Activated CD8-positive, alpha-beta T cell treated with anti-CD3 and anti-CD28 coated beads for 36 hours (primary cell): Measurements from ENCODE around the gene CYLD. TPM values are rescaled to one million over a fixed set of nuclear protein-coding genes. Genes with fewer than 3 reads are reported as not detected.

Experiments
- ATAC-seq: fragments of 200-7000 bp; cut with Tn5 transposase; one replicate; pipeline ENCODE4 v1.10.0; 2021; ENCODE audit warnings: mild to moderate bottlenecking, moderate library complexity
- CTCF ChIA-PET: fragments of 350-600 bp; sonication (Branson Sonifier 250); formaldehyde crosslinking; loops from one replicate; lab custom pipeline; 2021; ENCODE audit warnings: antibody characterized with exemption; lab: Charles Lee
- POLR2A ChIA-PET: fragments of 350-600 bp; sonication (Branson Sonifier 250); formaldehyde crosslinking; loops from one replicate; lab custom pipeline; 2021; ENCODE audit warnings: antibody characterized with exemption; lab: Charles Lee
- DNase-seq: peaks from one replicate; pipeline ENCODE4 v3.0.0-alpha.2; 2020
- H3K27ac Mint-ChIP-seq: one replicate; pipeline ENCODE4 v1.8.0; 2021; ENCODE audit warnings: mild to moderate bottlenecking, mixed read lengths
- H3K27me3 Mint-ChIP-seq: one replicate; pipeline ENCODE4 v1.8.0; 2021; ENCODE audit warnings: mixed read lengths
- H3K36me3 Mint-ChIP-seq: one replicate; pipeline ENCODE4 v1.8.0; 2021; ENCODE audit warnings: low read depth, mixed read lengths
- H3K4me1 Mint-ChIP-seq: one replicate; pipeline ENCODE4 v1.8.0; 2021; ENCODE audit warnings: low read depth, mixed read lengths
- H3K4me3 Mint-ChIP-seq: one replicate; pipeline ENCODE4 v1.8.0; 2021; ENCODE audit warnings: mild to moderate bottlenecking, moderate library complexity, mixed read lengths
- H3K9me3 Mint-ChIP-seq: one replicate; pipeline ENCODE4 v1.8.0; 2021; ENCODE audit warnings: mixed read lengths
- CTCF ChIP-seq: fragments of 200-600 bp; IDR thresholded peaks from one replicate; pipeline ENCODE4 v1.8.0; 2022; ENCODE audit warnings: antibody characterized with exemption, mild to moderate bottlenecking
- intact Hi-C: fragments of 100-400 bp; cut with micrococcal nuclease; formaldehyde crosslinking; loops from one replicate; pipeline ENCODE4 v1.10.0; 2022
- total RNA-seq, 2 experiments: library from RNA; stranded (reverse); gene quantifications; one replicate each; pipeline ENCODE4 v1.2.3, GENCODE V29; 2021

Gene CYLD
- total RNA-seq, 2 experiments from 2014 or later = 86.4 to 94.4 TPM

- Mint-ChIP-seq H3K36me3 (peaks cover 57% of the 10 kb centered on the region), H3K4me1 (peaks cover 28% of the 10 kb centered on the region), H3K4me3 (no peak overlapping the region), H3K9me3 (peaks cover 9% of the 10 kb centered on the region), H3K27ac (no peak overlapping the region), H3K27me3 (no peaks in the 10 kb centered on the region)
- ATAC-seq (no peak), DNase-seq (no peak)
- ChIA-PET CTCF (interaction anchor here (1.2 to 10.3 kb wide), 2 partner anchors 8 to 15 kb away, joined by 3 to 60 read pairs; no protein-coding TSS in a partner anchor), POLR2A (no interaction called here)
- intact Hi-C loops = no loop called here
- no peak for TF ChIP-seq CTCF
Observed at GRCh38 chr16:50789757-50790156, 47.9 kb downstream of the CYLD start.

GRCh38 chr16:50791522-50791921, 49.6 kb downstream of the CYLD start:
- Mint-ChIP-seq H3K36me3 (peaks cover 56% of the 10 kb centered on the region), H3K4me3 (no peak overlapping the region), H3K9me3 (peaks cover 9% of the 10 kb centered on the region), H3K27ac (no peak overlapping the region), H3K27me3 (no peaks in the 10 kb centered on the region), H3K4me1 (peaks cover 21% of the 10 kb centered on the region)
- no peak for TF ChIP-seq CTCF
- ATAC-seq (no peak), DNase-seq (no peak)
- ChIA-PET CTCF (interaction anchor here (10.3 kb wide), 1 partner anchor 13 kb away, joined by 60 read pairs; no protein-coding TSS in a partner anchor), POLR2A (interaction anchor here (1.2 kb wide), 1 partner anchor 10 kb away, joined by 3 read pairs; no protein-coding TSS in a partner anchor)
- intact Hi-C loops = no loop called here

- POLR2A ChIA-PET = interaction anchor here (1.1 kb wide), 1 partner anchor 13 kb away, joined by 3 read pairs; no protein-coding TSS in a partner anchor
- DNase-seq (no peak), ATAC-seq (no peak)
- Mint-ChIP-seq H3K9me3 (no peaks in the 10 kb centered on the region), H3K27ac (peak overlapping the region; percentile 44), H3K27me3 (no peaks in the 10 kb centered on the region), H3K4me1 (peaks cover 6% of the 10 kb centered on the region), H3K4me3 (no peak overlapping the region), H3K36me3 (peaks cover 40% of the 10 kb centered on the region)
- CTCF ChIA-PET = interaction anchor here (0.7 to 3.1 kb wide), 6 partner anchors 8 to 132 kb away, joined by 3 to 39 read pairs (median 7); no protein-coding TSS in a partner anchor
- no peak for TF ChIP-seq CTCF
- intact Hi-C loops = no loop called here
Observed at GRCh38 chr16:50796829-50797228, 54.9 kb downstream of the CYLD start.

- peaks cover 4% of the 10 kb centered on the region for H3K4me1 Mint-ChIP-seq
Observed at GRCh38 chr16:50797456-50797855, 55.6 kb downstream of the CYLD start.

More at GRCh38 chr16:50797456-50797855, 55.6 kb downstream of the CYLD start:
- no peak for DNase-seq
- no peaks in the 10 kb centered on the region for H3K9me3 Mint-ChIP-seq
- ATAC-seq = no peak
- no peak for TF ChIP-seq CTCF
- intact Hi-C loops = no loop called here
- no peak overlapping the region for H3K27ac Mint-ChIP-seq
- CTCF ChIA-PET = interaction anchor here (1.1 to 3.1 kb wide), 4 partner anchors 9 to 131 kb away, joined by 4 to 39 read pairs (median 7); no protein-coding TSS in a partner anchor
- peaks cover 40% of the 10 kb centered on the region for H3K36me3 Mint-ChIP-seq
- H3K27me3 Mint-ChIP-seq = no peaks in the 10 kb centered on the region
- POLR2A ChIA-PET = interaction anchor here (1.1 kb wide), 1 partner anchor 14 kb away, joined by 3 read pairs; no protein-coding TSS in a partner anchor
- no peak overlapping the region for H3K4me3 Mint-ChIP-seq
